Epithelial cell of umbilical artery (primary cell): Measurements from ENCODE around the gene HAL. TPM values are rescaled to one million over a fixed set of nuclear protein-coding genes. Genes with fewer than 3 reads are reported as not detected.

Source experiments
- total RNA-seq: library from RNA; depleted of rRNA; stranded (reverse); fragments of >200 nt; gene quantifications from 2 replicates; pipeline ENCODE4 v1.2.3, GENCODE V29; 2014

Gene HAL
- under 0.01 and 0.61 TPM in 2 replicates for total RNA-seq

GRCh38 chr12:95996034-95996658, at the start of gene HAL:
HAL (minus strand) TSS chr12:95996344; CDS start chr12:95995910, 434 bp downstream.

GRCh38 chr12:96035283-96036236, 39.4 kb upstream of the HAL start, which contains the start of gene LTA4H:
LTA4H (minus strand) TSS chr12:96035587; CDS start chr12:96035519, 68 bp downstream.

GRCh38 chr12:95943330-95943842, 52.8 kb downstream of the HAL start, which contains the start of gene AMDHD1:
AMDHD1 (plus strand) TSS chr12:95943331; CDS start chr12:95943399, 68 bp downstream.

GRCh38 chr12:95942524-95943329, 53.4 kb downstream of the HAL start, which contains the start of gene CCDC38:
CCDC38 (minus strand) TSS chr12:95942614; CDS start chr12:95936509, 6,105 bp downstream.

Other genes with a start within 250 kb of the HAL start
- 125 and 190 TPM in 2 replicates for gene NTN4, start 205.6 kb downstream of the HAL start, total RNA-seq
- 25.0 and 37.4 TPM in 2 replicates for gene SNRPF, start 137.4 kb downstream of the HAL start, total RNA-seq
- gene CCDC38, start 53.7 kb downstream of the HAL start, total RNA-seq: not detected in 2 replicates
- gene AMDHD1, start 53.0 kb downstream of the HAL start, total RNA-seq: not detected in 2 replicates
- 61.1 and 91.2 TPM in 2 replicates for gene LTA4H, start 39.2 kb upstream of the HAL start, total RNA-seq
- 26.0 and 27.2 TPM in 2 replicates for gene ELK3, start 198.0 kb upstream of the HAL start, total RNA-seq